ENCODE data around the gene AKAP12.
A peak's percentile ranks its signal among the peaks of the same experiment; 100 is the strongest.

Gene AKAP12

DNA sequence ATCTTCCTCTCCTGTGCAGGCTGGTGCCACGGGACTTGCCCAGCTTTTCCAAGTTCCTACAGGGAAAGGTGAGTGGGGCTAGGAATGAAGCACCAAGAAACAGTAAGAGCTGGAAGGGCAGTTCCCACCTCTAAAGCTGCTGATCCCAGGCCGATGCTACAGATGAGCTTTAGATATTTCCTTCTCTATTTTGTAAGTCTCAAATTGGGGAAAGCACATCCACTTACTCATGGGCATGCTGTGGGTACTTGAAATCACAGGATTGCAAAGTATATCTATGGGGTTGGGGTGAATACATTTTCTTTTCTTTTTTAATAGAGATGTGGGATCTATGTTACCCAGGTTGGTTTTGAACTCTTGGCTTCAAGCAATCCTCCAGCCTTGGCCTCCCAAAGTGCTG is 148.5 kb downstream of the AKAP12 start:
- no peak overlapping the region for H3K4me3 ChIP-seq (ENCODE audit: low read length)
- no peak for DNase-seq (ENCODE audit: low read depth)

GRCh38 chr6:151388997-151389617 is 149.3 kb downstream of the AKAP12 start:
- H3K4me3 ChIP-seq (ENCODE audit: low read length): peak overlapping the region; percentile 77
- no peak for TF ChIP-seq CTCF (conservative IDR thresholded peaks at IDR 0.05; ENCODE audit: low read depth, low read length)
- DNase-seq (ENCODE audit: low read depth): no peak

More for the DNA sequence above, 148.5 kb downstream of the AKAP12 start:
- TF ChIP-seq CTCF (conservative IDR thresholded peaks at IDR 0.05; ENCODE audit: low read depth, low read length): no peak

GRCh38 chr6:151389618-151390275 is 150.0 kb downstream of the AKAP12 start:
- TF ChIP-seq CTCF (conservative IDR thresholded peaks at IDR 0.05; ENCODE audit: low read depth, low read length): no peak
- peak; percentile 26 for DNase-seq (ENCODE audit: low read depth)
- peak overlapping the region; percentile 77 for H3K4me3 ChIP-seq (ENCODE audit: low read length)

GRCh38 chr6:151390276-151390850 is 150.6 kb downstream of the AKAP12 start:
- H3K4me3 ChIP-seq (ENCODE audit: low read length): peak overlapping the region; percentile 60
- peak; percentile 94 for DNase-seq (ENCODE audit: low read depth)
- TF ChIP-seq CTCF (conservative IDR thresholded peaks at IDR 0.05; ENCODE audit: low read depth, low read length): no peak

- peak; percentile 16 for DNase-seq (ENCODE audit: low read depth)
- peak overlapping the region; percentile 60 for H3K4me3 ChIP-seq (ENCODE audit: low read length)
- TF ChIP-seq CTCF (conservative IDR thresholded peaks at IDR 0.05; ENCODE audit: low read depth, low read length): no peak
Observed at GRCh38 chr6:151390851-151391470, 151.2 kb downstream of the AKAP12 start.

DNA sequence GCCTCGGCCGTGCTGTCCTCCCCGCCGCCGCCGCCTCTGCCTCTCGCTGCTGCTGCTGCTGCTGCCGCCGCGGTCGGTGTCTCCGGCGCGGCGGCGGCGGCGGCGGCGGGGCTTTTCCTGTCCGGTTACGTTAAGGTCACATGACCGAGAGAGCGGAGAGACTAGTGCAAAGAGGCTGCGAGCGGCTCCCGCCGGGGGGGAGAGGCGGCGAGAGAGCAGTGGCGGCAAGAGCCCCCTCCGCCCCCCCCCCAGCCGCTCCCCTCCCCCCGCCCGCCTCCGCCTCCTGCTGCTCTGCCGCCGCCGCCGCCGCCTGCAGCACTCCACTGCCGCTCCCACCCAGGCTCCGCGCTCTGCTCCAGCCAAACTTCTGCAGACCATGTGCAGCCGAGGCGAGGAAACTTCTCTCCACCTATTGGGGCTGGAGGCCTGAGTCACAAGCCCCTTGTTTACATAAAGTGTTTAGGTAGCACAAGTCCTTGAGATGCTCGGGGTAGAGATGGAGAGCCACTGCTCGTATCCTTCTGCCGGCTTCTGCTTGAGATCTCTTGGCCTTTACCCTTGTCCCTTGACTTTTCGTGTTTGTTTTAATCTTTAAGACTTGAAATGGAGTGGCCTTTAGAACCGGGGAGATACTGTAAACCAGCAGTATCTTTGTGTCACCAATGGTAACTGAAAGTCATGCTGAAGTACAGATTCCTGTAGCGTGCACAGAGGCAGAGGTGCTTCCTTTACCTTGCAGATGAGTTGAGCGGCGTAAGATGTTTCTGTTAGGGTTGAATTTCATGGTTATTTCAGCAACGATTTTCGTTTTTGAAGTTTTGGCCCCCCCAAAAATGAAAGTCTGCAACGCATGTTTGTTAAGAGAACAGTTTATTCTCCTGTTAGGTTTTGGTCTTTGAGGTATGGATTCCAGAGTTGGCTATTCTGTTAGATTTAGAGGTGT is 152.0 kb downstream of the AKAP12 start, which contains the start of gene ZBTB2:
Gene ZBTB2, minus strand, starts transcription at position 89 of the 943 bp plus-strand sequence. CDS start 17,922 bp downstream, outside the sequence.
- H3K4me3 ChIP-seq (ENCODE audit: low read length): peak within 1 kb of the TSS; percentile 60
- no peak for TF ChIP-seq CTCF (conservative IDR thresholded peaks at IDR 0.05; ENCODE audit: low read depth, low read length)
- peak; percentile 46 for DNase-seq (ENCODE audit: low read depth)

Data from retinal pigment epithelial cell (primary cell).